Testis (tissue), 3 donors: ENCODE data around the gene KLF5. TPM values are rescaled to one million over a fixed set of nuclear protein-coding genes. Genes with fewer than 3 reads are reported as not detected.

Experiments
- DNase-seq: peaks from one replicate; pipeline ENCODE4 v3.0.0-alpha.2; 2019
- H3K27ac ChIP-seq, 2 donors: fragments of 200-600 bp; sonication (generic); one replicate each; pipeline ENCODE4 v1.5.1; 2019
- H3K27me3 ChIP-seq: fragments of 200-600 bp; sonication (generic); one replicate; pipeline ENCODE4 v1.5.1; 2019
- H3K36me3 ChIP-seq: fragments of 200-600 bp; sonication (generic); one replicate; pipeline ENCODE4 v1.5.1; 2017; ENCODE audit warnings: low read depth; ENCODE audit errors: missing control alignments
- H3K4me1 ChIP-seq: fragments of 200-600 bp; sonication (generic); one replicate; pipeline ENCODE4 v1.5.1; 2019
- H3K4me3 ChIP-seq, 2 donors: fragments of 200-600 bp; sonication (generic); one replicate each; pipeline ENCODE4 v1.5.1; 2017 to 2019
- H3K9me3 ChIP-seq: fragments of 200-600 bp; sonication (generic); one replicate; pipeline ENCODE4 v1.5.1; 2017
- CTCF ChIP-seq, 3 experiments: fragments of 450-650 bp in 2 of 3; fragments of 200-600 bp in 1 of 3; sonication (generic) in 1 of 3; IDR thresholded peaks; one replicate each; pipeline ENCODE4 v1.5.1; 2016 to 2019; ENCODE audit warnings: antibody characterized with exemption in 3 of 3, mild to moderate bottlenecking in 2 of 3, moderate library complexity in 1 of 3
- POLR2A ChIP-seq: fragments of 450-650 bp; IDR thresholded peaks from one replicate; pipeline ENCODE4 v1.6.1; 2017; ENCODE audit warnings: antibody characterized with exemption, mild to moderate bottlenecking, moderate library complexity
- WGBS, 2 donors: methylation state at CpG; one replicate each; pipeline ENCODE4 v1.1.5; 2018; 5-methylcytosine and 5-hydroxymethylcytosine counted together
- intact Hi-C: fragments of 100-400 bp; cut with DNase I; formaldehyde crosslinking; loops from one replicate; pipeline ENCODE4 v1.15.1; 2023; ENCODE audit warnings: low total_unique reads
- polyA plus RNA-seq: library from polyadenylated mRNA; stranded (reverse); fragments of 350-450 nt; fragmentation: Illumina TruSeq; extraction: RNeasy Lipid Tissue Mini Kit (QIAGEN cat#74804); gene quantifications from one replicate; pipeline ENCODE4 v1.2.3, GENCODE V29; 2014; ENCODE audit warnings: low read depth, low replicate concordance; ENCODE audit not compliant: insufficient read depth
- total RNA-seq, 2 donors: library from RNA; depleted of rRNA; stranded (reverse); fragments of >200 nt; gene quantifications; one replicate each; pipeline ENCODE4 v1.2.3, GENCODE V29; 2016

Gene KLF5
- total and polyA plus RNA-seq, 3 donors from 2014 or later, result 17.2 to 92.6 (median 25.2) TPM

- DNase-seq, result no peak
- 11 to 18% methylated on average over 6 of the region's 6 CpGs for WGBS, 2 donors
- Histone ChIP-seq H3K9me3 (no peaks in the 10 kb centered on the region), H3K27ac (no peak overlapping the region), H3K27me3 (no peaks in the 10 kb centered on the region), H3K4me1 (no peaks in the 10 kb centered on the region), H3K36me3 (no peaks in the 10 kb centered on the region), H3K4me3 (peak overlapping the region in 1 of 2 donors; percentile 78)
- intact Hi-C loops, result no loop called here
- no peak for TF ChIP-seq POLR2A
- TF ChIP-seq CTCF (IDR thresholded peaks at IDR 0.05), result no peak
Observed at GRCh38 chr13:73058064-73058313, 816 bp upstream of the KLF5 start.

GRCh38 chr13:73058432-73058735 is 421 bp upstream of the KLF5 start:
- Histone ChIP-seq H3K4me3 (peak overlapping the region; percentile 76 to 78), H3K4me1 (no peaks in the 10 kb centered on the region), H3K9me3 (no peaks in the 10 kb centered on the region), H3K27me3 (no peaks in the 10 kb centered on the region), H3K27ac (no peak overlapping the region), H3K36me3 (no peaks in the 10 kb centered on the region)
- TF ChIP-seq POLR2A (no peak), CTCF (IDR thresholded peaks at IDR 0.05) (no peak)
- 0 to 1% methylated on average over 8 of the region's 8 CpGs for WGBS, 2 donors
- intact Hi-C loops, result no loop called here
- DNase-seq, result no peak

- peak; percentile 54 for DNase-seq
- peak overlapping the region; percentile 76 to 78 for H3K4me3 ChIP-seq
- intact Hi-C loops, result no loop called here
- WGBS, 2 donors, result 0 to 1% methylated on average over 34 to 41 of the region's 68 CpGs
- TF ChIP-seq POLR2A, result no peak
- TF ChIP-seq CTCF (IDR thresholded peaks at IDR 0.05), result peak in 1 of 3 experiments; percentile 6
- H3K27me3 ChIP-seq, result no peaks in the 10 kb centered on the region
- H3K4me1 ChIP-seq, result no peaks in the 10 kb centered on the region
- no peaks in the 10 kb centered on the region for H3K36me3 ChIP-seq
- H3K27ac ChIP-seq, result peak overlapping the region; percentile 18 to 58
- H3K9me3 ChIP-seq, result no peaks in the 10 kb centered on the region
Observed at GRCh38 chr13:73059460-73060250, 850 bp downstream of the KLF5 start.

GRCh38 chr13:73060251-73061160 is 1.7 kb downstream of the KLF5 start:
- DNase-seq, result peak; percentile 36
- peak overlapping the region in 1 of 2 donors; percentile 18 for H3K27ac ChIP-seq
- no peaks in the 10 kb centered on the region for H3K27me3 ChIP-seq

More at GRCh38 chr13:73060251-73061160, 1.7 kb downstream of the KLF5 start:
- intact Hi-C loops, result no loop called here
- peak overlapping the region; percentile 76 to 78 for H3K4me3 ChIP-seq
- TF ChIP-seq CTCF (IDR thresholded peaks at IDR 0.05) (no peak), POLR2A (no peak)
- H3K36me3 ChIP-seq, result no peaks in the 10 kb centered on the region
- H3K4me1 ChIP-seq, result no peaks in the 10 kb centered on the region
- 9 to 14% methylated on average over 26 of the region's 26 CpGs for WGBS, 2 donors
- H3K9me3 ChIP-seq, result no peaks in the 10 kb centered on the region
